ENCODE measurements around the gene MTNR1B. TPM values are rescaled to one million over a fixed set of nuclear protein-coding genes. Genes with fewer than 3 reads are reported as not detected.

The MTNR1B gene
- total RNA-seq, 4 donors from 2014 or later = not detected

DNA sequence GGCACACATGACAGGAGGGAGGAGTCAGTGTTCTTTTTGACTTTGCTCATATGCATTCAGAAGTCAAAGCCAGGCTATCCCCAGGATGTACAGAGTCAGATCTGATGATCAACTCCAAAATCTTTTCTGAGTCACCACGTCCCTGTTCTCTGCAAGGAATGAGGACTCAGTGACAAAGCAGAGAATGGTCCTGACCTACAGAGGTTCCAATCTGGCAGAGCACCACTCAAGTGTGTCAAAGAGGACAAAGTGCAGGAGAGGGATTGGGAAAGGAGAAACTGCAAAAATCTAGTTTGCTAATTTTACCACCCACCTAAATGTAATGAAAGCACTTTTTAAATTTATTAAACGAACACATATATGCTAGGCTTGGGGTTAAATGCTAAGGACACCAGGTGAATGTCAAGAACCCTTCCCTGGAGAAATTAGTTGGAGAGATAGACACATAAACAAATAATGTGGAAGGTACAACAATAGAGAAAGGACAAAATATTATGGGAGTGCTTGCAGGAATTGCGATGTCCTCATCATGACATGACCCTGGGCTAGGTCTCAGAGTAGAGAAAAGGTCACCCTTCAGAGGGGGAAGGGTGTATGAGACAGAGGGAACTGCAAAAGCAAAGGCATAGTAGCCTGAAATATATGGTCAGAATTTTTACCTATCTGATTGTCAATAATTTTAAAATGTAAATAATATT, 56.3 kb downstream of the MTNR1B start:
- Histone ChIP-seq H3K27me3 (no peaks in the 10 kb centered on the region), H3K4me1 (peaks cover 0 to 7% (median 3%) of the 10 kb centered on the region in 3 donors), H3K4me3 (no peak overlapping the region), H3K36me3 (no peaks in the 10 kb centered on the region), H3K27ac (no peak overlapping the region), H3K9me3 (no peaks in the 10 kb centered on the region)
- 52 to 82% methylated on average over 1 to 3 of the region's 3 CpGs for WGBS, 2 donors (ENCODE audit: low coverage in 1 of 2)
- TF ChIP-seq POLR2AphosphoS5 (IDR thresholded peaks at IDR 0.05) = no peak
- TF ChIP-seq, protein P1, sequence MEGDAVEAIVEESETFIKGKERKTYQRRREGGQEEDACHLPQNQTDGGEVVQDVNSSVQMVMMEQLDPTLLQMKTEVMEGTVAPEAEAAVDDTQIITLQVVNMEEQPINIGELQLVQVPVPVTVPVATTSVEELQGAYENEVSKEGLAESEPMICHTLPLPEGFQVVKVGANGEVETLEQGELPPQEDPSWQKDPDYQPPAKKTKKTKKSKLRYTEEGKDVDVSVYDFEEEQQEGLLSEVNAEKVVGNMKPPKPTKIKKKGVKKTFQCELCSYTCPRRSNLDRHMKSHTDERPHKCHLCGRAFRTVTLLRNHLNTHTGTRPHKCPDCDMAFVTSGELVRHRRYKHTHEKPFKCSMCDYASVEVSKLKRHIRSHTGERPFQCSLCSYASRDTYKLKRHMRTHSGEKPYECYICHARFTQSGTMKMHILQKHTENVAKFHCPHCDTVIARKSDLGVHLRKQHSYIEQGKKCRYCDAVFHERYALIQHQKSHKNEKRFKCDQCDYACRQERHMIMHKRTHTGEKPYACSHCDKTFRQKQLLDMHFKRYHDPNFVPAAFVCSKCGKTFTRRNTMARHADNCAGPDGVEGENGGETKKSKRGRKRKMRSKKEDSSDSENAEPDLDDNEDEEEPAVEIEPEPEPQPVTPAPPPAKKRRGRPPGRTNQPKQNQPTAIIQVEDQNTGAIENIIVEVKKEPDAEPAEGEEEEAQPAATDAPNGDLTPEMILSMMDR (IDR thresholded peaks at IDR 0.05) = no peak
- no peak for TF ChIP-seq POLR2A (IDR thresholded peaks at IDR 0.05)
- no peak for TF ChIP-seq EP300 (IDR thresholded peaks at IDR 0.05)
- no peak for ATAC-seq

DNA sequence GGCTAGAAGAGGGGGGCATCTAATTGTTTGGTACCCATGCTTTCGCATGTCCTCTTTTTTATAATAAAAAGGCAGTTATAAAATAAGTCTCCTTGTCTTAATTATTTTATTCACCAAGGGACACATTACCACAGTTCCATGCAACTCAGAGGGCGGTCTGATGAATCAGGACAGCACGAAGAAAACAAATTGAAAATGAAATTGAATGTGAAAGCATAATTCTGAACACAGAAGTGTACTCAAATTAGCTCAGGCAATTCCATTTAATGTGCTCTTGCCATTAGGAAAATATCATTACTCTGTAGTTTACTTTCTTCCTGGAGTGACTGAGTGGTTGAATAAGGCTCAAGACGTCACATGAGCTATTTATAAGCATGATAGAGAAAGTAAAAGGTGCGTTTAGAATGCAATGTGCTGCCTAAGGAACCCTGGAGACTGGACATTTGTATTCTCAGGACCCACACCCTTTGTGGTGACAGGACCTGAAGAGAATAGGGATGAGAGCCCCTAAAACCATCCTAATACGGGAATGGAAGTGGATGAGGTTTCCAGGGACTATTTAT, 59.6 kb downstream of the MTNR1B start:
- no peak for ATAC-seq
- Histone ChIP-seq H3K27ac (no peak overlapping the region), H3K27me3 (no peaks in the 10 kb centered on the region), H3K9me3 (no peaks in the 10 kb centered on the region), H3K4me3 (no peak overlapping the region), H3K36me3 (no peaks in the 10 kb centered on the region), H3K4me1 (no peaks in the 10 kb centered on the region)
- TF ChIP-seq POLR2A (IDR thresholded peaks at IDR 0.05) = no peak
- TF ChIP-seq, protein P1 (IDR thresholded peaks at IDR 0.05) = no peak
- no peak for TF ChIP-seq POLR2AphosphoS5 (IDR thresholded peaks at IDR 0.05)
- TF ChIP-seq EP300 (IDR thresholded peaks at IDR 0.05) = no peak
- WGBS, 2 donors (ENCODE audit: low coverage in 1 of 2) = 55 to 66% methylated on average over 5 to 6 of the region's 6 CpGs

DNA sequence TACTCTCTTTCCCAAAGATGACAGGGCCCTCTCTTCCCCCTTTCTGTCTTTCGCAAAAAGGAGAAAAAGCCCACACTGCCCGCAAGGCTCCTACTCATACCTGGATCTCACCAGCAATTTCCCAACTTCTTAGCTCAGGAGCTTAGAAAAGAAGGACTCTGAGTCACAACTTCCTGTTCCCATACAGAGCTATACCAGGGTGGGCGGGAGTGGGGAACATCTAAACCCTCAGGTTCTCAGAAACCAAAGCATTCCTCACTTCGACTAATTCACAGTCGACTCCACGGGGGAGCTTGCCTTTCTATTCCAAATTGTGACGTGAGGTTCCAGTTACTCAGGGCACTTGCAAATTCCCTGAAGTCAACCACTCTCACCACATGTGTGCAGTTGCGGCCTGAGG, 61.9 kb downstream of the MTNR1B start:
- 92% methylated on average over 2 of the region's 8 CpGs; no CpG with 5 or more reads in 1 of the 2 donors for WGBS, 2 donors (ENCODE audit: low coverage in 1 of 2)
- Histone ChIP-seq H3K4me3 (no peak overlapping the region), H3K27me3 (no peaks in the 10 kb centered on the region), H3K27ac (no peak overlapping the region), H3K36me3 (no peaks in the 10 kb centered on the region), H3K4me1 (no peaks in the 10 kb centered on the region), H3K9me3 (no peaks in the 10 kb centered on the region)
- ATAC-seq = no peak
- TF ChIP-seq EP300 (IDR thresholded peaks at IDR 0.05) = no peak
- TF ChIP-seq POLR2AphosphoS5 (IDR thresholded peaks at IDR 0.05) = no peak
- no peak for TF ChIP-seq POLR2A (IDR thresholded peaks at IDR 0.05)
- TF ChIP-seq, protein P1 (IDR thresholded peaks at IDR 0.05) = no peak

Small RNA genes within 50 kb of the gene (small RNA-seq; reads per million reads assigned to genes)
- gene SNRPGP16 = 0 reads per million in 4 donors

Other genes starting within 250 kb of the MTNR1B start
- gene SLC36A4, start 228.3 kb downstream of the MTNR1B start, total RNA-seq = 10 to 100 TPM; 10.4 to 21.9 (median 18.9) TPM

All from gastroesophageal sphincter (tissue), 4 donors.